Mammary epithelial cell (primary cell): ENCODE results near the gene LATS2.

Experiments
- CTCF ChIP-seq, 2 donors: IDR thresholded peaks in 1 of 2; conservative IDR thresholded peaks in 1 of 2; 2 replicates each; pipeline ENCODE4 v1.5.1; 2011 to 2012; ENCODE audit warnings: inconsistent platforms in 2 of 2, low read length in 2 of 2, mild to moderate bottlenecking in 2 of 2, control low read depth in 1 of 2, low read depth in 1 of 2; ENCODE audit not compliant: insufficient read depth in 1 of 2; ENCODE audit errors: extremely low read depth in 1 of 2
- EZH2 ChIP-seq: IDR thresholded peaks from 2 replicates; pipeline ENCODE4 v1.6.1; 2012; ENCODE audit warnings: low read length, inconsistent platforms, borderline replicate concordance

GRCh38 chr13:21011378-21011777, 50.0 kb downstream of the LATS2 start:
- TF ChIP-seq CTCF (conservative IDR thresholded peaks at IDR 0.05 in 1 of 2, IDR thresholded peaks at IDR 0.05 in 1 of 2; ENCODE audit: extremely low read depth in 1 of 2, insufficient read depth in 1 of 2, low read depth in 1 of 2, low read length in 2 of 2), result no peak
- no peak for TF ChIP-seq EZH2
